Stimulated activated CD8-positive, alpha-beta memory T cell treated with anti-CD3 and anti-CD28 coated beads, Interleukin-2, amount 100 ng/mL, for 1 hour (primary cell): Measurements from ENCODE around the gene DST.
"Not testable (repeated sequence)": the region's sequence is repeated elsewhere in the genome, so short reads cannot be mapped to it uniquely, and the experiment has no call there.

Experiments
- DNase-seq, 2 donors: peaks; one replicate each; pipeline ENCODE4 v3.0.0-alpha.2; 2020; ENCODE audit warnings: low read depth in 2 of 2

DST gene

DNA sequence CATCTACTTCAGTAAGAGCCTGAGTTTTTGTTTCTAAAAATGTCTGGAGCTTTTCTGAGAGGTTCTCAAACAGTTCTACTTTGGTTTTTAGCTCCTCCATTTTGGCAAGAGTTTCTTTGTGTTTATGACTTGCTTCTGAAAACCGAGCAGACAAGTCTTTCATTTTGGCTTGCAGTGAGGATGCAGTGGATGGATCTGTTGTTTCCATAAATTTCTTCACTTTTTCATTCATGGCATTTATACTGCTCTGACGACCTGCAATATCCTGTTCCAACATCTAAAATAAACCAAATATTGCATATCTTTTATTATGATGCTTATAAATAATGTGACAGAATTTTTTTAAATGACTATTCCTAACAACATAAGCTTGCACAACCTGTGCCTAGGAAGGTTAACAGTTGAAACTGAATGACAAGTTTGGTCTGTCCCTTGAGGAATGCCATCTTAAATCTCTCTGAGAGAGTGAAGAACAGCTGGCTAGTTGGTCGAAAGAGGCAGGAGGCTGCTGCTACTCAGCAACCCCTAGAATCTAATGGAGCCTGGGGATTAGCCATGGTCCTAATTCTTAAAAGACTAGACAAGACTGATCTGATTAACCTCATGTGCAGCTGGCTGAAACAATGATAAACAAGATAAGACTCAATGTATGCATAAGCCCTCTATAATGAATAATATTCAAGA is 69.8 kb downstream of the DST start:
- no peak for DNase-seq

DNA sequence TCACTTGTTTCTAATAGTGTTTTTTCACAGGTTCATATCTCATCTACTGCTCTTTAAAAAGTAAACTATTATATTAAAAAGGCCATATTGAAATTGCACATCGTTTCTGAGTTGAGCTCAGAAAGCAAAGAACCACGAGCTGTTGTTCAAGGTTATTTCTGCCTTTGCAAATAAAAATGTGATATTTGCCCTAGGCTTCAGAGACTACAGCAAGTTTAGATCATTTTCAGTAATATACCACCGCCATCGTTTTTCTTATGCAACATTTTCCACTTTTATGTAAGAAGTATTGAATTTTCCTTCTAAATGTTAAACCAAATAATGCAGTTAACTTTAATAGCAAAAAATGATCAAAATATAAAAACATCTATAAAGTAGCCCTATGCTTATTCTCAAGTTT is 71.1 kb downstream of the DST start:
- DNase-seq, result no peak

DNA sequence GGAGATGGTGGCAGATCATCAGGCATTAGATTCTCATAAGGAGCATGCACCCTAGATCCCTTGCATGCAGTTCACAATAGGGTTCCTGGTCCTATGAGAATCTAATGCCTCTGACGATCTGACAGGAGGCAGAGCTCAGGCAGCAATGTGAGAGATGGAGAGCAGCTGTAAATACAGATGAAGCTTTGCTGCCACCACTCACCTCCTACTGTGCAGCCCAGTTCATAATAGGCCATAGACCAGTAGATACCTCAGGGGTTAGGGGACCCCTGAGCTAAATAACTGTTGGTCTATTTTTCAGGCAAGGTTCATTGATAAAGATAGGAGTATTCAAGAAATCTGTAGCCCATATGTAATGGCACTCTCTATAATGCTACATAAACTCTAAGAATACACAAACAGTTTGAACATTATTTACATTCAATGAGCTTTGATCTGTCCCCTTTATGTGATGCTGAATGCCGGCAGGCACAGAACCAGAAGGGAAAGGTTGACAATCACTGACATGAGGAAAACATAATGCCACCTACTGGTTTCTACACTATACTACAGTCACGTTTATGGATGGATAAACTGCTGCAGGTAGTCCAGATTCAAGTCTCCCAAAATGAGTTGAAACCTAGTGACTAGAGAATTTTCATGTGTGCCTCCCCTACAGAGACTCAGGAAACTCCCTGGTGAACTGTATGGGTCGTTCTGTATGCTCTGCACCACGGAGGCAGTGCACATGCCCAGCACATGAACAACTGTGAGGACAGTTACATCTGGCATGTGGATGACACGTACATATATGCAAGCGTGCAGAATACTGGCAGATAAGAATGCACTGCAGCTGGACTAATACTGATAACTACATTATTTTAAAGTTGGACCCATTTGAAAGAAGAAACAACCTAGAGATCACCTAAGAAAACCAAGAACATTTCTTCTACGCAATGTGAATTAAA is 72.0 kb downstream of the DST start:
- no peak for DNase-seq

DNA sequence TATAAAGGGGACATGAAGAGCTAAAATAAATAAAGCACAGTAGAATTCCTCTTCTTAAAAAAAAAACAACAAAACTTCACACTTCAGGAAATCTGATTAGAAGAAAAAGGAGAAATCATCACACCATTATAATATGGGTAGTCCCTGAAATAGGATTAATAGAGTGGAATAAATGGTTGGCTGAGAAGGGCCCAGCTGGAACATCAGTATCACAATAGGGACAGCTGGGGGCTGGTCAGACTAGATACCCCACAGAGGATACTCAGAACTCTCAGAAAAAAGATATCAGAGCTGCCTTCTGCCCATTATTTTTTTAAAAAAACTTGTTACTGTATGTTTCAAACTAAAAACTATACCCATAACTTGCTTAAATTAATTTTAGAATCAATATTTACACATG is 75.2 kb downstream of the DST start:
- no peak for DNase-seq

DNA sequence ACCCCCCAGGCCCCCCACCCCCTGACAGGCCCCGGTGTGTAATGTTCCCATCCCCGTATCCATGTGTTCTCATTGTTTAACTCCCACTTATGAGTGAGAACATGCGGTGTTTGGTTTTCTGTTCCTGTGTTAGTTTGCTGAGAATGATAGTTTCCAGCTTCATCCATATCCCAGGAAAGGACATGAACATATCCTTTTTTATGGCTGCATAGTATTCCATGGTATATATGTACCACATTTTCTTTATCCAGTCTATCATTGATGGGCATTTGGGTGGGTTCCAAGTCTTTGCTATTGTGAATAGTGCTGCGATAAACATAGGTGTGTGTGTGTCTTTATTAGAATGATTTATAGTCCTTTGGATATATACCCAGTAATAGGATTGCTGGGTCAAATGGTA is 80.0 kb downstream of the DST start:
- not testable (repeated sequence) for DNase-seq

DNA sequence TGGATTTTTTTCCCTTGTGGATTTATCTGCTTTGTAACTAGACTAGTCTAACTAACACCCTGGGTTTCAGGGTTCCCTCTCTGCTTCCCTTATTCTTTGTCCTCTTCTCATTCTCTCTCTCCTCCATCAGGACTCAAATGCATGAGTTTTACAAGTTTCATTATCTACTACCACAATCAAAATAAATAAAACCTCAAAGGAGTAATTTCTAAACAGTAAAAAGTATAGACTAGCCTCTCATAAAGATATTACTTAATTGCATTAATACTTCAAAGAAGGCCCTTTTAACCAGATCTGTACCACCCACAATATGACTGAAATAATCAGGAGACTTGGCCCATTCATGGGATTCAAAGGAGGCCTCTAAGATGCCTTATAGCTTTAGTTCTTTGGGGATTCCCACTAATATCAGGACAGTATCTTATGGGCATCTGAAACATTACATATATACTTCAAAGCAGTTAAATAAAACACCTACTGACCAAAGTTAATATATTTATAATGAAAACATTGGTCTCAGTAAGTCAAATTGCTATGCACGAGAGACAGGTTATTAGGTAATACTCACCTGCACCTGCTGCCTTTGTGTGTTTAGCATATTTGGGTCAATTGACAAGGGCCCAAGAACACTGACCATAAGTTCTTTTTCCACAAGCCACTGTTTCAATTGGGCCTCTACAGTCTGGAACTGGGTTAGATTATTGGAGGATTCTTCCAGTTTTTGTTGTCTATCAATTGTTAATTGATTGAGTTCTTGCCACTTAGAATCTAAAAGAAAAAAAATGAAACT is 85.7 kb downstream of the DST start:
- DNase-seq, result no peak

DNA sequence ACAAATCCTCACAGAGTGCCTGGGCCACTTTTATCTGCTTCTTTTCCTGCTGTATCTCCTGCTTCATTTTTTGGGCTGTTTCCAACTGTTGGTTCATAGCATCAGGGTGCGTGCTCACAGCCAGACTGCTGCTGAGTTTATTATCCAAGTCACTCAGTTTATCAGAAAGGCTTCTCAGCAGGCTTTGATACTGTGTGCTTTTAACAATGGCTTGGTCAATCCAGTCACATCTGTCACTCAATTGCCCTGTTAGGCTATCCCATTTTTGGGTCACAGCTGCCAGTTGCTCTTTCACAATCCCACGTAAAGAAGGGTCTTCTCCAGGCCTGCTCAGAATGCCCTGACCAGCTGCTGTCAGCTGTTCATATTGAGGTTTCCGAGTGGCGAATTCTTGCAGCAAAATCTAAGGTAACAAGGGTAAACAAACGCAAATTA is 87.2 kb downstream of the DST start:
- DNase-seq, result no peak

DNA sequence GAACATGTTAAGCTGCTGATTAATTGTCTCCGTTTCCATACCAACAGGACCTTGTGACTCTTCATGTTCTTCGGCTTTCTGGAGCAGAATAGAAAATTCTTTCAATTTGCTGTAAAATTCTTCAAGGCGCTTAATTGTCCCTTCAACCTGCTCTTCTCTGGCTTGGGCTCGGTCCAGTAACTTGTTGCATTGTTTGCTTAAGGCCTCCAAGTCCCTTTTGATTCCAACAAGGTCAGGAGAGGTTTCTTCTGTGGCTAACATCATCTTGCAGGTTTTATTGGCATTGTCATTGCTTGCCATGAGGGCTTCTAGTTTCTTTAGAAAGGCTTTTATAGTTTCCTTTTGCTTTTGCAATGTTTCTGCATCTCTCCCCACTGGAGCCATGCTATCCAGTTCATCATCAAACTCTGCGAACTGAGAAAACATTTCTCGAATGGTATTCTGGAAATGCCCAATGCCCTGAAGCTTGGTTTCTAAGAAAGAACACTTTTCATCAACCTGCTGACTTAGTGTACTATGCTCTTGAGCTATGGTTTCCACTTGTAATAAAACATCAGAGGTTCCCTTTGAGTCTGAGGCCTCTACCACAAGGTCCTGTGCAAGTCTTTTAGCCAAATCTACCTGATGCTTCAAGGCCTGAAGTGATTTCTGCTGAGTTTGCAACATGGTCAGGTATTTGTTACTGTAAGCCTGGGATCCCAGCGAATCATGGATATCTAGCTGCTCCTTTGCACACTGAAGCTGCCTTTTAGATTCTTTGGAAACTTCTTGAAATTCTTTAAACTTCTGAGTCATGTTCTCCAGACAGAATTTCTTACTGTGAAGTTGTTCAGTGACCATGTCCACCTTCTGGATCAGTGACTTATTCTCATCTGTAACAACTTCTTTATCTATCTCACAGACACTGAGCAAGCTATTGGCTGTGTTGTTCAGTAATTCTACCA is 90.2 kb downstream of the DST start:
- DNase-seq, result no peak

DNA sequence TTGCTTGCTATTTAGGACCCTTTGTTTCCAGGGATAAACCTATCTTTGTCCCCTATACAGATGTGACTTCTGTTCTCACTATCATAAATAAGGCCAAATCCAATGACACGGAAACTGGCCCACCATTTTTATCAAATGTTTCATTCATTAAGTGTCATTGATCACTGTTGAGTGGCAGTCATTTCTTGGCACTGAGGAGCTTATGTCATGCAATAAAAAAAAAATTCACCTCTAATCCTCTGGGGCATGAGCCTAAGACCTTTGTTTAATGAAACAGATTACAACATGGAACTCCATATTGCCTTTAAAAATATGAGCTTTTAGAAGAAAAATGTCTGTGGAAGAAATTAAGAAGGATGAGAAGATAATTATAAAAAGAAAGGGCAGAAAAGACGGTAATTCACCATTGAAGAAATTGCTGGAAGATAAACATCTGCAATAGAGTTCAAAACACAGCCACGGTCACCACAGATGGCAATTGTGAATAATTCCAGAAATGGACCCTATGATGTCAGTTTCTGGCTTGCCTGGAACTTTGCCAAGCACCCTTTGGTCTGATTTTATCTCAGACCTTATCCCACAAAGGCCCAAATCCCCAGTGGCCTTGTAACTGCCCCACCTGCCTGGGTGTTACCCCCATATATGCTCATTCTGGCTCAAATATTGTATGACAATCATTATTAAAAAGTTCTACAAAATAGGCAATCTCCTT is 91.1 kb downstream of the DST start:
- no peak for DNase-seq

DNA sequence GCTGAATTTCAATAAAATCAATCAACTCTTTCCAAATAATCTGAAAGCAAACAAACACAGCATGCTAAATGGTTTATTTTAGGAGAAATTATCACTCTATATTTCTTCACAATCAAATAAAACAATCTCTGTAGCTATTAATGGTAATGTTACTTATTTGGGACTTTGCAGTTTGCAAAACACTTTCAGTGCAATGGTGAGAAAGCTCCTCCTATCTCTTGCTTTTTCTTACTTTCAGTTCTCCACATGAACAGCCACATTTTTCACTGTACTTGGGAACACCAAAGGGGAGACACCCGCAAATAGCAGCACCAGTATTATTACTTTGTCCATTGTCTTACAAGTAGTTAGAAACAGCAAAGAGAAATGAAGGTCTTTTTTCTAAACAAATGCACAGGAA is 92.4 kb downstream of the DST start:
- no peak for DNase-seq

DNA sequence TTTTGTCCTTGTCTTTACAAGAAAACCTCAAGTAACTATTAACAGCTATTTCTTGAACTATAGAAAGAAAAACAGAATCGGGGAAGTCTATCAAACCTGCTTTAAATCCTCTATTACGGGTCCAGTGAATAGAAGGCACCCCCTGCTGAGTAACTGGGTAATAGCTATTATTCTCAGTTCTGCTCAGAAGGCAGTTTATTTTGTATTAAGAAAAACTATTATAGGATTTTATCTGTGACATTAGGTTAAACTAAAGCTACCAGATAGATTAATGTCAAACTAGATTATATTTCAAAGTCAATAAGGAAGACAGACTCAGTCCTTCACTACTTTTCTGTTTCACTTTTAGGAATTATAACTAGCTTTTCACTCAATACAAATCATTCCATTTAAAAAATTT is 93.7 kb downstream of the DST start:
- DNase-seq, result no peak

DNA sequence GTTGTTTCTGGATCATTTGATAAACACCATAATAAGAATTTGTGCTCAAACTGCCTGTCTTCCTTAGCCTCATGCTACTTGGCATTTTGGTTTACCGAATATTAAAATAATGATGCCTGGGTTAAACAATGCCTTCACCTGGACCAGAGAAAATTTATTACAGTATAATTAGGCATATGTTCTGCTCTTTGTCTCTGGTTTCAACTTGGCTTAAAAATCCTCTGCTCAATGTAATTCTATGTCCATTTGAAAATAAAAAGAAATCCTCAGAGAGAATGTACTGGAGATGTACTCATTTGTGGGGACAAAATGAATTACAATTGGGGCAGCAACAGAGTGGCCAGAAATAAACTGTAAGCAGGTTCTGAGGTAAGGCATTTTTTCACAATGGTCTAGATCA is 95.0 kb downstream of the DST start:
- no peak for DNase-seq

DNA sequence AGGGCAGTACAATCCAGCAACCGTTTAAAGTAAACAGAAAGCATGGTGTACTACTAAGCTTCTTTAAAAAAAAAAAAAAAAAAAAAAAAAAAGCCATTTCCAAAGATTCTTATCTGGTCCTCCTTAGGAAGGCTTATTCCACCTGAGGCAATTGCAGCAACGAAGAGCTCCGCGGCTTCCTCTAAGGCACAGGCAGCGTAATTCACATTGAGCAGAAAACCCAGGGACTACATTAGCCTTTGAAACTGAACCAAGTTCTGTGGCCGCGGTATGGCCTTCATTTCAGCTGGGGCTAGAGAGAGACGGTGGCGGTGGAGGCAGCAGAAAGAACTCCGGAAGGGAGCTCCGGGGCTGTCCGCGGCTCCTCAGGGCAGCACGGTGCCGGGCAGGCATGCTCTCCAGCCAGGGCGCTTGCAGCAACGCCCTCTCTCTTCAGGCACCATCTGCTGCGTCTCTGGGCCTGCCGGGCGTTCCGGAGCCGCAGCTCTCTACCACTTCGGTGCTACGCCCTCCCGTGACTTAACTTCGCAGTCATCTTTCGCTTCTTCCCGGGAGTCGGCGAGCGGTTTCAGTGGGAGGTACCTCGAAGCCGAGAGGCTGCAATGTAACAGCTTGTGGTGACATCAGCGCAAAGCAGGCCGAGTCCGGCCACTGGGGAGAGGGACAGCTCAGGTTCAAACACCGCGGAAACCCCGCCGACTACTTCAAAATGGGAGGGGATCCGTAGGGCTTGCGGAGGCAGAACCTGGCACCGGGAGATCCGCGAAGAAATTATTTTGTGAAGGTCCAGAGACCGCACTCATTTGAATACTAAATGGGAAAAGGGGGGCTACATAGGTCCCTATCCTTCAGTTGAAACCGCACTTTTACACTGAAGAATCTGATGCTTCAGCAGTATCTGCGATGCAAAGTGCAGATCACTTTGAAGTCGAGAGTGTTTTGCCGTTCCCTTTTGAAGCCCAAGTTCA is 100.0 kb downstream of the DST start:
- DNase-seq, result peak; percentile 10 to 15

DNA sequence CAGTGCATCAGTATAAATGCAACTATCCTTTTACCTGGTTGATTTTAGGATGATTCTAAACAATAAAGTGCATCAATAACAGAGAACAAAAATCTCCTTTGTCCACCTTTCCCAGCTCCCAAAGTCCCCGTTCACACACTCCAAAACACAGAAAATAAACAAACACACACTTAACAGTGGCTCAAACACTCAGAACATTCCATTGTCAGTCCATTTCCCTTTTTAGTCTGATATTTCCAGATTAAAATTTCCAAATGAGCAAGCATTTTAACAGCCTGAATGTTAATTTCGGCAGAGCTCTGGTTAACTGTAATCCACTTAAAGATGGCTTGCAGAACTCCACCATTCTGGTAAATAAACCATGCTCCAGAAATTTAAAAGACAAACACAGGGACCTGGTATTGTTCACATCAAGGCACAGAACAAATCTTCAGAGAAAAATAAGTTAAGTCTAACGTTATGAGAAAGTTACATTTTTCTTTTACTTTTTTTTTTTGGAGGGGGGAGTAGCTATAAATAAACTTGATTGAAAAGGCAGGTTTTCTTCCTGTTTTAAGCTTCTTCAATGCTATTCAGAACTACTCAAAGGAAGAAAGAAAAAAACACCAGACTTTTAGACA is 100.8 kb downstream of the DST start:
- DNase-seq, result no peak

DNA sequence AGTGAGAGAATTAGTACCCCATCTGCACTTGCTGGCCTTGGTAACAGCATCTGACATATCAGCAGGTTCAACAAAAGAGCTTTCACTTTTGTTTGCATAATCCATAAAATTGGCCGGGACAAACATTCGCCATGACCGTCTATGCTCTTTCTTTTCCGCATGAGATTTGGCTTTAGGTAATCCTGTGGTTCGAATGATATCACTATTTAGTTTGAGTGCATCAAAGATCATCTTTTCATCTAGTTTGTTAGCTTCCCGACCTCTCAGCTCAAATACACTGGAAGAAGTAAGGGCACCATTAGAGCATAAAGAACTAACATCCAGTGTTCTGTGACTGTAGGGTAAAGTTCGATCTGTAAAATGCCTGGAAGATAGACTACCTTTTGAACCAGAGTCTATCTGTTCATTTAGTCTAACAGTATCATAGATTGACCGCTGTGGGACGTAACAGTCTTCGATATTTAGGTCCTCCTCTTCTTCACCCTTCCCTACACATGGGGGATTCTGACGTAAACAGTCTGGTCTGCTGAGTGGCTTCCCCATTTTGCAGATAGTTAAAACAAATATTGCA is 101.6 kb downstream of the DST start:
- no peak for DNase-seq

DNA sequence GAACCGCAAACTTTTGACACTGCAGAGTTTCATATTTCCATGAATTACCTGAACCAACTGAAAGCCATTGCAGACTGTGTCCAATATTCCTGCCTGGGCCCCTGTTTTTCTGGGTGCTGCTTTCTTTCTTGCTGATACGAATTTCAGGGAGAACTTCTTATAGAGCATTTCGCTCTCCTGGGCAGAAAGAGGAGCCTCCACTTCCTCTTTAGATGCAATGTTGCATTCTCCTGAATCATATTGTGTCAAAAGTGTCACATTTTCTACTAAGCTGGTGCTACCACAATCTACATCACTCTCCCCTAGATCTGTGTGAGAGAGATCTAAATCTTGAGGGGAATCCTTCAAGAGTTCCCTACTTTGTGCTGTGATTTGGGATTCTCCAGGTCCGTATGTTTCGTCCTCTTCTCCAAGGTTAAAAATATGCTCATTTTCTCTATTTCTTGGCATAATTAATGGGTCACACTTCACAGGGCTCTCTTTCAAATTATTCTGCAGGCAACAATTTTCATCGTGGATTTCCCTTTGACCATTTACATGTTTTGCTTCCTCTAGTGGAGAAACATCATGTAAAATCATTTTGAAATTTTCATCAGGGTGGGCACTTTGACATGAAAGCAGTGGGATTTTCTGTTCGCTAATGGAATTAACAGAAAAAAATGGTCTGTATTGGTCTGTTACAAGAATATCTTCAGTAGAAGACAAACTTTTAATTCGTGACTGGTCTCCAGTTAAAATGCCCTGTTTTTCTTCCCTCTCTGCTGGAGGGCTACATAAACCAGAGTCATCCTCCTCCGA is 102.3 kb downstream of the DST start:
- no peak for DNase-seq

DNA sequence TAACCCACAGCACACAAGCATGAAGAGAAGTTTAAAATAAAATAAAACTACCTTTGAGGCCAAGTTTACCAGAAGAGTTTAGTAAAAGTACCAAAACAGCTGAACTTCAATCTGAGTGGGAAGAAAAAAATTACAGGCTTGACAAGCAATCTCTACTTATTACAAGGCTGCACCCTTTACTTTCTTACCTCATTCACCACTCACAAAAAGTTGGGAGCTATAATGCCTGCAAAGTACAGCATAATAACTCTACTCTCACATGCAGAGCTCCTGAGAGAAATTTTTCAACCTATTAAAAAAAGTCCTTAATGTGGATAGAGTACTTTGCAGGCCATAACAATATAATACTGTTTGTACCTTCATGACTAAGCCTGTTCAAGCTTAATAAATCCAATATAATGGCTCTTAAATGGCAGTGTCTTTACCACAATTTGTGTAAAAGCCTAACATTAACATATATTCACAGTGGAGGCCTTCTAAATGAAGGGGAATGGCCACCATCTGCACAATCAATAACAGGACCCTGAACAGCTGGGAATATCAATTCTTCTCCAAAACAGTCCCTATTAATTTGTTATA is 103.1 kb downstream of the DST start:
- no peak for DNase-seq
